Liver (tissue), 9 donors: ENCODE results near the gene MKRN2. TPM values are rescaled to one million over a fixed set of nuclear protein-coding genes. Genes with fewer than 3 reads are reported as not detected.

Source experiments
- DNase-seq: peaks from one replicate; pipeline ENCODE4 v3.0.0-alpha.2; 2017; ENCODE audit warnings: low spot score
- H3K27ac ChIP-seq, 2 donors: one replicate each; pipeline ENCODE4 v1.7.0; 2013; ENCODE audit warnings: inconsistent platforms in 2 of 2, low read length in 2 of 2, control low read depth in 1 of 2, low read depth in 1 of 2, mild to moderate bottlenecking in 1 of 2
- H3K27me3 ChIP-seq, 4 donors: one replicate each; pipeline versions ENCODE4 v1.6.1 to v1.7.0; 2013; ENCODE audit warnings: low read length in 3 of 4, inconsistent platforms in 1 of 4, mild to moderate bottlenecking in 1 of 4, moderate library complexity in 1 of 4; ENCODE audit not compliant: control insufficient read depth in 4 of 4, insufficient read depth in 4 of 4
- H3K36me3 ChIP-seq, 4 donors: one replicate each; pipeline versions ENCODE4 v1.6.1 to v1.7.0; 2013; ENCODE audit warnings: low read length in 3 of 4, mild to moderate bottlenecking in 3 of 4, low read depth in 1 of 4, moderate library complexity in 1 of 4; ENCODE audit not compliant: control insufficient read depth in 4 of 4, insufficient read depth in 3 of 4
- H3K4me1 ChIP-seq, 4 donors: one replicate each; pipeline versions ENCODE4 v1.6.1 to v1.7.0; 2013; ENCODE audit warnings: low read length in 3 of 4, mild to moderate bottlenecking in 3 of 4, moderate library complexity in 1 of 4; ENCODE audit not compliant: control insufficient read depth in 4 of 4, insufficient read depth in 4 of 4
- H3K4me3 ChIP-seq, 3 donors: one replicate each; pipeline versions ENCODE4 v1.6.1 to v1.7.0; 2013; ENCODE audit warnings: low read length in 3 of 3, control low read depth in 1 of 3, low read depth in 1 of 3, mild to moderate bottlenecking in 1 of 3
- H3K9ac ChIP-seq, 2 donors: one replicate each; pipeline ENCODE4 v1.7.0; 2013; ENCODE audit warnings: low read length in 2 of 2, mild to moderate bottlenecking in 2 of 2, moderate library complexity in 2 of 2, control low read depth in 1 of 2, low read depth in 1 of 2
- H3K9me3 ChIP-seq, 4 donors: one replicate each; pipeline versions ENCODE4 v1.6.1 to v1.7.0; 2013; ENCODE audit warnings: low read length in 3 of 4; ENCODE audit not compliant: control insufficient read depth in 4 of 4
- EGR1 ChIP-seq, 2 donors: IDR thresholded peaks; 2 replicates each; pipeline ENCODE4 v1.6.1; 2016 to 2018; ENCODE audit warnings: antibody characterized with exemption in 2 of 2, low read depth in 2 of 2
- FOXA1 ChIP-seq: IDR thresholded peaks from 2 replicates; pipeline ENCODE4 v1.6.1; 2016; ENCODE audit warnings: antibody characterized with exemption
- FOXA2 ChIP-seq: IDR thresholded peaks from 2 replicates; pipeline ENCODE4 v1.6.1; 2016; ENCODE audit warnings: antibody characterized with exemption
- GABPA ChIP-seq, 2 donors: IDR thresholded peaks in 1 of 2; conservative IDR thresholded peaks in 1 of 2; 2 replicates each; pipeline ENCODE4 v1.6.1; 2016; ENCODE audit warnings: antibody characterized with exemption in 2 of 2, mild to moderate bottlenecking in 1 of 2, moderate library complexity in 1 of 2
- HNF4A ChIP-seq, 2 donors: conservative IDR thresholded peaks; 2 replicates each; pipeline ENCODE4 v1.6.1; 2016; ENCODE audit warnings: antibody characterized with exemption in 2 of 2, mild to moderate bottlenecking in 2 of 2
- HNF4G ChIP-seq: IDR thresholded peaks from 2 replicates; pipeline ENCODE4 v1.6.1; 2016; ENCODE audit warnings: antibody characterized with exemption
- NR2F2 ChIP-seq: IDR thresholded peaks from 2 replicates; pipeline ENCODE4 v1.6.1; 2016; ENCODE audit warnings: antibody characterized with exemption
- RAD21 ChIP-seq, 2 donors: IDR thresholded peaks; 2 replicates each; pipeline ENCODE4 v1.6.1; 2016; ENCODE audit warnings: antibody characterized with exemption in 2 of 2, mild to moderate bottlenecking in 2 of 2
- SP1 ChIP-seq: IDR thresholded peaks from 2 replicates; pipeline ENCODE4 v1.6.1; 2018; ENCODE audit warnings: antibody characterized with exemption, mild to moderate bottlenecking
- YY1 ChIP-seq: IDR thresholded peaks from 2 replicates; pipeline ENCODE4 v1.6.1; 2016; ENCODE audit warnings: antibody characterized with exemption, mild to moderate bottlenecking
- WGBS: extraction: QIAGEN DNeasy Blood & Tissue Kit; methylation state at CpG from one replicate; pipeline ENCODE4 v1.1.7; 2013; 5-methylcytosine and 5-hydroxymethylcytosine counted together
- polyA plus RNA-seq, 2 donors: library from polyadenylated mRNA; stranded (reverse) in 1 of 2; unstranded in 1 of 2; fragments of 200-250 nt in 1 of 2; fragments of >200 nt in 1 of 2; fragmentation: Nextera tagmentation in 1 of 2; extraction: Ambion mirVana in 1 of 2; gene quantifications; one replicate each; pipeline versions ENCODE4 v1.2.1 to v1.2.3, GENCODE V29; 2013 to 2015
- total RNA-seq, 2 donors: library from RNA; depleted of rRNA; stranded (reverse); fragments of >200 nt; gene quantifications; one replicate each; pipeline ENCODE4 v1.2.3, GENCODE V29; 2014
- TF ChIP-seq, protein P1 (sequence below): IDR thresholded peaks from 2 replicates; pipeline ENCODE4 v1.6.1; 2016; ENCODE audit warnings: antibody characterized with exemption
- TF ChIP-seq, protein P2 (sequence below): fragments of 150-350 bp; IDR thresholded peaks from 2 replicates; pipeline ENCODE4 v1.5.1; 2017; ENCODE audit warnings: improper control_type of control experiment, low read depth, low read length; ENCODE audit not compliant: missing input control
- TF ChIP-seq, protein P3 (sequence below): IDR thresholded peaks from 2 replicates; pipeline ENCODE4 v1.6.1; 2016; ENCODE audit warnings: antibody characterized with exemption
- TF ChIP-seq, protein P4 (sequence below): IDR thresholded peaks from 2 replicates; pipeline ENCODE4 v1.6.1; 2016; ENCODE audit warnings: antibody characterized with exemption, mild to moderate bottlenecking
- TF ChIP-seq, protein P5 (sequence below): IDR thresholded peaks from 2 replicates; pipeline ENCODE4 v1.6.1; 2016; ENCODE audit warnings: antibody characterized with exemption
- donor health status: healthy.
- donor health status: healthy.
- donor health status: healthy.
- donor health status: healthy.
- donor health status: healthy.

Gene MKRN2, protein sequence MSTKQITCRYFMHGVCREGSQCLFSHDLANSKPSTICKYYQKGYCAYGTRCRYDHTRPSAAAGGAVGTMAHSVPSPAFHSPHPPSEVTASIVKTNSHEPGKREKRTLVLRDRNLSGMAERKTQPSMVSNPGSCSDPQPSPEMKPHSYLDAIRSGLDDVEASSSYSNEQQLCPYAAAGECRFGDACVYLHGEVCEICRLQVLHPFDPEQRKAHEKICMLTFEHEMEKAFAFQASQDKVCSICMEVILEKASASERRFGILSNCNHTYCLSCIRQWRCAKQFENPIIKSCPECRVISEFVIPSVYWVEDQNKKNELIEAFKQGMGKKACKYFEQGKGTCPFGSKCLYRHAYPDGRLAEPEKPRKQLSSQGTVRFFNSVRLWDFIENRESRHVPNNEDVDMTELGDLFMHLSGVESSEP
- total RNA-seq (10 to 100 TPM; 12.9 to 17.3 TPM), polyA plus RNA-seq (10 to 100 TPM in 1 of 2 donors, 1 to 10 TPM in 1; 6.1 to 10.5 TPM)

DNA sequence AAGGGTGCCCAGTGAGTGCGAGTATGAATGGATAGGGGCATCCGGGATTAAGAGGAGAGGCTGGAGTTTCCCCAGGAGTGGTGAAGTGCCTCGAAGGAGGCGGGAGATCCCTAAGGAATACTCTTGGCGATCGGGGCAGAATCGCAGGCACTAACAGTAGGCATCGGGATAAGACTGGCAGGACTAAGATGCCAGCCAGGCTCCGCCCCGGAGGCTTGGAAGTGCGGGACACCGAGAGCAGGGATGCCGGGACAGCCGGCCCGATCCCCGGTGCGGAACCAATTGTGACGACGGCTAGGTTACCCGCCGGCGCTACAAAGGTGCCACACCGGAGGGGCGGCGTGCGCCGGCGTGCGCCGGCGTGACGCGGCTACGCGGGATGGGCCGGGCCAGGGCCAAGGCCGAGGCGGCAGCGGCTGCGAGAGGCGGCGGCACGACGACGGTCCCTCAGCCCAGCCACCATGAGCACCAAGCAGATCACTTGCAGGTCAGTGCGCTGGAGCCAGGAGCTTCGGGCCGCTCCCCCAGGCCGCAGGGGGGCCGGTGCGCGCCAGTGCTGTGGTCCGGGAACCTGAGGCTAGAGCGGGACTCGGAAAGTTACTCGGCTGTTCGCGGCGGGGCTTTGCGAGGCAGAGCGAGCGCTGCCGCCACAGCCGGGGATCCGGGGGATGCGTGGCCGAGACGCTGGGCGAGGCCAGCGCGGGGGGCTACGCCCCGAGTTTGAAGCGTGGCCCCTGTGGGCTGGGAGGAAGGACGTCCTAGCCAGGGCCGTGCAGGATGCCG lies at the start of gene MKRN2:
Gene MKRN2 (plus strand): TSS at position 398 of the 783 bp plus-strand sequence. CDS start 64 bp downstream, at position 462.
- no peaks in the 10 kb centered on the region for H3K36me3 ChIP-seq
- TF ChIP-seq NR2F2 (peak; percentile 20), YY1 (peak; percentile 42), FOXA2 (no peak), SP1 (peak; percentile 18), HNF4A (conservative IDR thresholded peaks at IDR 0.05) (peak in 1 of 2 donors; percentile 10), RAD21 (IDR thresholded peaks at IDR 0.05) (peak in 1 of 2 donors; percentile 2), GABPA (IDR thresholded peaks at IDR 0.05 in 1 of 2, conservative IDR thresholded peaks at IDR 0.05 in 1 of 2) (peak; percentile 65 to 85), HNF4G (no peak), FOXA1 (no peak), EGR1 (IDR thresholded peaks at IDR 0.05; ENCODE audit: low read depth in 2 of 2) (no peak)
- TF ChIP-seq, protein P1, sequence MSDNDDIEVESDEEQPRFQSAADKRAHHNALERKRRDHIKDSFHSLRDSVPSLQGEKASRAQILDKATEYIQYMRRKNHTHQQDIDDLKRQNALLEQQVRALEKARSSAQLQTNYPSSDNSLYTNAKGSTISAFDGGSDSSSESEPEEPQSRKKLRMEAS = peak; percentile 31
- TF ChIP-seq, protein P2, sequence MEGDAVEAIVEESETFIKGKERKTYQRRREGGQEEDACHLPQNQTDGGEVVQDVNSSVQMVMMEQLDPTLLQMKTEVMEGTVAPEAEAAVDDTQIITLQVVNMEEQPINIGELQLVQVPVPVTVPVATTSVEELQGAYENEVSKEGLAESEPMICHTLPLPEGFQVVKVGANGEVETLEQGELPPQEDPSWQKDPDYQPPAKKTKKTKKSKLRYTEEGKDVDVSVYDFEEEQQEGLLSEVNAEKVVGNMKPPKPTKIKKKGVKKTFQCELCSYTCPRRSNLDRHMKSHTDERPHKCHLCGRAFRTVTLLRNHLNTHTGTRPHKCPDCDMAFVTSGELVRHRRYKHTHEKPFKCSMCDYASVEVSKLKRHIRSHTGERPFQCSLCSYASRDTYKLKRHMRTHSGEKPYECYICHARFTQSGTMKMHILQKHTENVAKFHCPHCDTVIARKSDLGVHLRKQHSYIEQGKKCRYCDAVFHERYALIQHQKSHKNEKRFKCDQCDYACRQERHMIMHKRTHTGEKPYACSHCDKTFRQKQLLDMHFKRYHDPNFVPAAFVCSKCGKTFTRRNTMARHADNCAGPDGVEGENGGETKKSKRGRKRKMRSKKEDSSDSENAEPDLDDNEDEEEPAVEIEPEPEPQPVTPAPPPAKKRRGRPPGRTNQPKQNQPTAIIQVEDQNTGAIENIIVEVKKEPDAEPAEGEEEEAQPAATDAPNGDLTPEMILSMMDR = no peak
- TF ChIP-seq, protein P3, sequence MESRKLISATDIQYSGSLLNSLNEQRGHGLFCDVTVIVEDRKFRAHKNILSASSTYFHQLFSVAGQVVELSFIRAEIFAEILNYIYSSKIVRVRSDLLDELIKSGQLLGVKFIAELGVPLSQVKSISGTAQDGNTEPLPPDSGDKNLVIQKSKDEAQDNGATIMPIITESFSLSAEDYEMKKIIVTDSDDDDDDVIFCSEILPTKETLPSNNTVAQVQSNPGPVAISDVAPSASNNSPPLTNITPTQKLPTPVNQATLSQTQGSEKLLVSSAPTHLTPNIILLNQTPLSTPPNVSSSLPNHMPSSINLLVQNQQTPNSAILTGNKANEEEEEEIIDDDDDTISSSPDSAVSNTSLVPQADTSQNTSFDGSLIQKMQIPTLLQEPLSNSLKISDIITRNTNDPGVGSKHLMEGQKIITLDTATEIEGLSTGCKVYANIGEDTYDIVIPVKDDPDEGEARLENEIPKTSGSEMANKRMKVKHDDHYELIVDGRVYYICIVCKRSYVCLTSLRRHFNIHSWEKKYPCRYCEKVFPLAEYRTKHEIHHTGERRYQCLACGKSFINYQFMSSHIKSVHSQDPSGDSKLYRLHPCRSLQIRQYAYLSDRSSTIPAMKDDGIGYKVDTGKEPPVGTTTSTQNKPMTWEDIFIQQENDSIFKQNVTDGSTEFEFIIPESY = no peak
- TF ChIP-seq, protein P4, sequence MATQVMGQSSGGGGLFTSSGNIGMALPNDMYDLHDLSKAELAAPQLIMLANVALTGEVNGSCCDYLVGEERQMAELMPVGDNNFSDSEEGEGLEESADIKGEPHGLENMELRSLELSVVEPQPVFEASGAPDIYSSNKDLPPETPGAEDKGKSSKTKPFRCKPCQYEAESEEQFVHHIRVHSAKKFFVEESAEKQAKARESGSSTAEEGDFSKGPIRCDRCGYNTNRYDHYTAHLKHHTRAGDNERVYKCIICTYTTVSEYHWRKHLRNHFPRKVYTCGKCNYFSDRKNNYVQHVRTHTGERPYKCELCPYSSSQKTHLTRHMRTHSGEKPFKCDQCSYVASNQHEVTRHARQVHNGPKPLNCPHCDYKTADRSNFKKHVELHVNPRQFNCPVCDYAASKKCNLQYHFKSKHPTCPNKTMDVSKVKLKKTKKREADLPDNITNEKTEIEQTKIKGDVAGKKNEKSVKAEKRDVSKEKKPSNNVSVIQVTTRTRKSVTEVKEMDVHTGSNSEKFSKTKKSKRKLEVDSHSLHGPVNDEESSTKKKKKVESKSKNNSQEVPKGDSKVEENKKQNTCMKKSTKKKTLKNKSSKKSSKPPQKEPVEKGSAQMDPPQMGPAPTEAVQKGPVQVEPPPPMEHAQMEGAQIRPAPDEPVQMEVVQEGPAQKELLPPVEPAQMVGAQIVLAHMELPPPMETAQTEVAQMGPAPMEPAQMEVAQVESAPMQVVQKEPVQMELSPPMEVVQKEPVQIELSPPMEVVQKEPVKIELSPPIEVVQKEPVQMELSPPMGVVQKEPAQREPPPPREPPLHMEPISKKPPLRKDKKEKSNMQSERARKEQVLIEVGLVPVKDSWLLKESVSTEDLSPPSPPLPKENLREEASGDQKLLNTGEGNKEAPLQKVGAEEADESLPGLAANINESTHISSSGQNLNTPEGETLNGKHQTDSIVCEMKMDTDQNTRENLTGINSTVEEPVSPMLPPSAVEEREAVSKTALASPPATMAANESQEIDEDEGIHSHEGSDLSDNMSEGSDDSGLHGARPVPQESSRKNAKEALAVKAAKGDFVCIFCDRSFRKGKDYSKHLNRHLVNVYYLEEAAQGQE = peak; percentile 26
- TF ChIP-seq, protein P5, sequence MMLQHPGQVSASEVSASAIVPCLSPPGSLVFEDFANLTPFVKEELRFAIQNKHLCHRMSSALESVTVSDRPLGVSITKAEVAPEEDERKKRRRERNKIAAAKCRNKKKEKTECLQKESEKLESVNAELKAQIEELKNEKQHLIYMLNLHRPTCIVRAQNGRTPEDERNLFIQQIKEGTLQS = no peak
- peak within 1 kb of the TSS; percentile 76 to 98 for H3K9ac ChIP-seq
- under 1% methylated on average over 77 of the region's 77 CpGs for WGBS
- H3K27me3 ChIP-seq = peaks cover 0 to 2% (median 0%) of the 10 kb centered on the region in 4 donors
- peak within 1 kb of the TSS; percentile 86 to 99 (median 93) for H3K4me3 ChIP-seq
- peaks cover 0 to 39% (median 26%) of the 10 kb centered on the region in 4 donors for H3K4me1 ChIP-seq
- H3K27ac ChIP-seq = peak within 1 kb of the TSS; percentile 97 to 100
- DNase-seq = peak; percentile 92
- H3K9me3 ChIP-seq = no peaks in the 10 kb centered on the region
